Activated CD4-positive, alpha-beta T cell treated with anti-CD3 and anti-CD28 coated beads for 48 hours (primary cell): ENCODE measurements around the gene SLC2A1.
A peak's percentile ranks its signal among the peaks of the same experiment; 100 is the strongest.

Experiments
- DNase-seq: peaks from one replicate; pipeline ENCODE4 v3.0.0-alpha.2; 2020

SLC2A1 gene

DNA sequence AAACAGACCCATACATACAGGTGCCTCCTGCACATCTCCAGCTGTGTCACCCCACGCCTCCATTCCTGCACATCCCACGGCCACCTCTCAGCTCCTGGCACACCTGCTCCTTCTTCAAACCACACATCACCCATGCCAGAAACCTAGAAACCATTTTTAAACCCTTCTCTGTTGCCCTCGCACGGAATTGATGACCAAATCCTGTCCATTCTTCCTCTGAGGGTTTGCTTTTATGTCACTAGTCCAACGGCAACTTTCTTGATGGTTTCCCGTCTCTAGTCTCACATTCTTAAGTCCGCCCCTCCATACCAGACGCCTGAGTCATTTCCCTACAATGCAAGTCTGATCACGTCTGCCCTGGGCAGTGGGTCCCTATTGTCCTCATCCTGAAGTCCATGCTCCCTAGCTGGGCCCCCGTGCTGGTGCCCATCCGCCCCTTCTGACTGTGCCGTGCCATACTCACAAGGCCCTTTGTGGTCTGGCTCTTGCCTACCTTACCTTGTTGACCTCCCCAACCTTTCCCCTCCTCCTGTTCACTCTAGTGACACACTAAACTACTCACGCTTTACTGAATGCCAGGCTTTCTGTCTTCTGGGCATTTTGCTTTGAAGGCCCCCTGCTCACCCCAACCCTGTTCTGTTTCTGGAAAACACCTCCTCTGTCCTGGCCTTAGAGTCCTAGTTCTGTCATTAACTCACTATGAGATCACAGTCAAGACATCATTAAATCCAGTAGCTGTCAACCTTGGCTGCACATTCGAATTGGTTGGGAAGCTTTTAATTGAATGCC lies 17.6 kb downstream of the SLC2A1 start:
- DNase-seq, result no peak

DNA sequence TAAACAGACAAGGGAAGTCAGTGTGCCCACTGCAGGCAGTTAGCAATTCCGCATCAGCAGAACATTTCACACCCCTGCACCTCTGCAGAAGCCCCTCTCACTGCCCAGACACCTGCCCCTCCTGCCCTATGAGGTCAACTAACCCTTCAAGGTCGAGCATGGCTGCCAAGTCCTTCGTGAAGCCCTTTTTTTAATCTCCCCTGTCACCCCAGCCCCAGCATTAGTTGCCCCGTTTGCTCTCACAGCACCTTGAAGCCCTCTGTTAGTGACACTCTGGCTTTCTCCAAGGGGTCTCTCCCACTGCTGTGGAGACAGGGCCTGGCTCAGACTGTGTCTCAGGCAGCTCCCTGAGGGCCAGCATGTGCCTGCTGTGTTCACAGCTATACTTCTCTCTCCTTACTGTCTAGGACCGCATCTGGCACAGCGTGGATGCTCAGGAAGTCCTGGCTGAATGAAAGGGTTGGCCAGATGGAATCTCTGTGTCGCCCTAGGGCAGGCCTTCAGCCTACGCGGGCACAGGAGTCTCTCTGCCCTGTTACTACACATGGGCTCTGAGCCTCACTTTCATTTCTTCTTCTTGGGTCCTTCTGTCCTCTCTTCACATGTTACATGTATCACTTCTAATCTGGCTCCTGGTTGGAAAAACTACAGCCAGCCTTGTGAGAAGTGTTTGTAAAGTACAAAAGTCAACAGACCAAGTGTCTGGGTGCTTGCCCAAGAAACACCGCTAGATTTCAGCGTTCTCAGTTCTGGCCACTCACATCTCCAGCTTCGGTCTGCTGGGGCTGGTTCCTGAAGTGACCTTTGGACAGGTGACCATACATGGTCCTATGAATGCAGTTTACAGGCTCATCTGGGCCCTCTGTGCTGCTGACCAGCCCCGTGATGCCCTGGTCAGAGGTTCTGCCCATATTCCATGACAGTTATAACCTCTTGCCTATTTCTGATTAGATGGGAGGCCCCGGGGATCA lies 19.7 kb downstream of the SLC2A1 start:
- no peak for DNase-seq

DNA sequence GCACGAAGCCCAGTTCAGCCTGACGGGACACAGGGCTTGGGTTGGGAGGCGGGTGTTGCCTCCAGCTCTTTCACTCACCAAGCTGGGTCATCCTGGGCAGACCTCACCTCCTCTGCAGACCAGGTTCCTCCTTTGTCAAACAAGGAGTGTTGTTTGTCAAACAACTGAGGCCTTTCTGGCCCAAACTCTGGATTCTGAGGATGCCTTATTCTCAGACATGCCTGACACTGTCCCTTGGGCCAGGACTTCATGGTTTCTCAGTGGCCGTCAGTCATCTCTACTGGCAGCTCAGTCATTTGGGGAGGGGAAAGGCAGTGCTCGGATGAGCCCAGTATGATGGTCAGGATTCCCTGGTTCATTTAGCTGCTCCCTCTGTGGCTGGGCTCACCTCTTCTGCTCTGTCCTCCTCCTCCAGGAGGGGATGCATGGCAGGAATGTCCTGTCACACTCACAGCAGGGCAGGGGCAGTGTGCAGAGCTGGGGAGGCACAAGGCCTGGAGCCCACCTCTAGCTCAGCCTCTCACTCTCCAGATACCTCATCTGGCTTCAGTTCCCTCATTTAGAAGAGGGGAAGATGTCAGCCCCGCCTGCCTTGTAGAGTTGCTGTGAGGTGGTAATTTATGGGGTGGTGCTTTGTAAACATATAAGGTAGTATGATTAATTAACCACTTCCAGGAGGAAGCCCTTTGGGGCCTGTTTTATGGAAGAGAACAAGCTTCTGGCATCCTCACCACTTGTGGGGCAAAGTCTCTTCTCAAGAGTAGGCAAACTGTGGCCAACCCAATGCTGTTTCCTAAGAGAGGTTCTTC lies 20.6 kb downstream of the SLC2A1 start:
- no peak for DNase-seq

DNA sequence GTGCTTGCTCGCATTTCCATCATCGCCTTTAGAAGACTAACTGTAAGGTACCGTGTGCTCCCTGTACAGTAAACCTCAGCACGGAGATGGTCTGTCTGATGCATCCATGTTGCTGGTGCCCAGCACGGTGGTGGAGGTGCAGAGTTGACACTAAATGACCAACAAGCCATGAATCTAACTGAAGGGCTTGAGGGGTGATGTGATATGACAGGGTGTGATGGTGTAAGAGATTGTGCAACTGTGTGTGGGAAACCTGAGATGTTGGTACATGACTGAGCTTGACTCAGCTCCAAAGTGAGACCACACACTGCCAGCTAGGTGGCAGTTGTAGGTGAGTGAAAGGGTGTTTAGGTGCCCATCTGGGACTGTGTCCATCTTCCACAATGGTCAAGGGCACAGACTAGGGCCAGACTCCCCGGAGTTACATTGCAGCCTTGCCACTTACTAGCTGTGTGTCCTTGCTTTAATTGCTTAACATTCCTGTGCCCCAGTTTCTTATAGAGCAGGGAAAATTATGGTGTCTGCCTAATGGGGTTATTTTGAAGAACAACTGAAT lies 21.4 kb downstream of the SLC2A1 start:
- peak; percentile 35 for DNase-seq

DNA sequence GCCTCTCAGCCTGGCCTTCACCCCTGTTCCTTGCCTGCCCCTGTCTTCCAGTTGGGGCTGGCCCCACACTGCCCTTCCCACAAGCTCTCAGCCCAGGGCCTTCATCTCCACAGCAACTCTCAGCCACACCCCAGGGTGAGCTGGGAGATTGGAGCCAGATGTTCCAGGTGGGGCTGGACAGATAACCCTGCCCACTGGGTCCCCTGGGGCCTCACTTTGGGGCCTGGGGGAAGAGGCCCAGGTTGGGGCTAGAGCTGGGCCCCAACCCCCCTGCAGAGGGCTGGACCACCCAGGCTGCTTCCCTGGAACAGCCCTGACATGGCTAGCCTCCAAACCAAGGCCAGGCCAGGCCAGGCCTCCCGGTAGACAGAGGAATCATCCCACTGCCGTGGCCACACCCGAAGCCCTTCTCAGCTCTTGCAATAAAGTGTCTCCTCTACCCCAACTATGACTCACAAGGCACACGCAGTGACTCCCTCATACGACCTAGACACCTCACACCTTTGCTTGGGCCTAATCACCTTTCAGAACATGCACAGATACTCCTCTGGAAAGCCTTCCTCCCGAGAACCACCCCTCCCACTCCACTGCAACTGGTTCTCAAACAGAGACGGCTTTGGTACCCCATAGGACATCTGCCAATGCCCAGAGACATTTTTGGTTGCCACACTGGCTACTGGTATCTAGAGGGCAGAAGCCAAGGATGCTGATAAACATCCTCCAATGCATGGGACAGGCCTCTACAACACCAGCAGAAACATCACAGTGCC lies 22.2 kb downstream of the SLC2A1 start:
- peak; percentile 50 for DNase-seq

DNA sequence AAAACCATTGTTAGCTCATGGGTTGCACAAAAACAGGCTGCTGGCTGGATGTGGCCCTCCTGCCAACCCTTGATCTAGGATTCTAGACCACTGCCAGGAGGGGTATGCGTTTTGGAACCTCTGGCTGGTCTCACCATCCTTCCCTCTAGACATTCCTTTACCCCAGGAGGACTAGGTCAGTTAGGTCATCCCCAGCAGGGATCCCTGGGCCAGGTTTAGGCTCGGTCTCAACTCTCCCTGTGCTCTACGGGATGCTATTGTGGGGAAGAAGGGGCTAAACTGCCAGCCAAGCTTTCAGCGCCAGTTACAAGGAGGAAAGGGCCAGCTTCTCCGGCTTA lies 22.7 kb downstream of the SLC2A1 start:
- no peak for DNase-seq

DNA sequence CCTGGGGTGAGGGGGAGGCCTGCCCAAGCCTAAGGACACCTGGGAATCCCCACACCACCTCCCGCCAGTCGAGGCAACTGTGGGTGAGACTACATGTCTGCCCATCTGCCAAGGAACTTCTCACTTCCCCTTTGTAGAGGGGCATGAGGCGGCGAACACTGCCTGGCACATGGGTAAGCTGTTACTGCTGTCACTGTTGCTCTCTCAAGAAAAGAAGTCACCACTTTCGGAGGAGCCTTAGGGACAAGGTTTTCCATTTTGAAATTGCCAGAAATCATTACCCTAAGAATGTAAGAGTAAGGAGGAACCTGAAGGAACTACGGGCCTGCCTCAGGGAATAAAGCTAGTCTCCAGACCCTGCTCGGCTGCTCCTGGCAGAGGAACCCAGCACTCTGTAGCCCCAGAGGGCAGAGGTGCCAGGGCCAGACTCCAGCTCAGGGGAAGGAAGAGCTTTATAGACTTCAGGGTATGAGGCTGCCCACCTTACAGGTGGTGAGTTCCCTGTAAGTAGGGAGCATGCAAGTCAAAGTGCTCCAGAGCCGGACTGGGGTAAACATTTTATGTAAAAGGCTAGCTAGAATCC lies 23.3 kb downstream of the SLC2A1 start:
- DNase-seq, result peak; percentile 1

DNA sequence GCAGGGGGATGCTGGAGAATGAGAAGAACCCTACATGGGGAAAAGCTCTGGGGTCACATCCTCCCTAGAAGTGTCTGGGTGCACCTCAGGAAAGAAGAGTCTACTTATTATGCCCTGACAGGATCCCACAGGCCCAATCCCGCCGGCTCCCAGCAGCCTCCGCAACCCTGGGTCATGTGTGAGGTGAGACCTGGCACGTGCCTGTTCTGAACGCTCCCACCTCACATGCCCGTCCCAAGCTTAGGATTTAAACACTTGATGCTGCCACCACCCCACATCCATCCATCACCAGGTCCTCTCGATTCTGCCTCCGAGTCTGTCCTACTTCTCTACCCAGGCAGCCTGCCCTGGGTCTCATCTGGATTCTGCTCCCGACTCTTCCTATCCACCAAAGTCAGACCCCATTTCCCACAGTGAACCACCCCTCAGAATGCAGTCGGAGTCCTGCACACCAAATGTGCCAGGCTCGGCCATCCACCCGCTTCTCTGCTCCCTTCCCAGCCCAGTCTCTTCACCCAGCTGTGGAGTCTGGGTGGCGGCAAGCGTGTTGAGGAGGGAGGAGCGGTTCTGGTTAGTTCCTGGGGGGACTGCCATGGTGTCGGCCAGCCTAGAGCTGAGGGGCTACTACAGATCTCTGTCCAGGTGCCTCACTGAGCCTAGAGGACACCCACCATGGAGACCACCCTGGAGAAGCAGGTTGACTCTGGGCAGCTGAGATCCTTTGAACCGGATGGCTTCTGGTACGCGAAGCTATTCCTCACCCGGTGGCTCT lies 23.9 kb downstream of the SLC2A1 start:
- peak; percentile 2 for DNase-seq

DNA sequence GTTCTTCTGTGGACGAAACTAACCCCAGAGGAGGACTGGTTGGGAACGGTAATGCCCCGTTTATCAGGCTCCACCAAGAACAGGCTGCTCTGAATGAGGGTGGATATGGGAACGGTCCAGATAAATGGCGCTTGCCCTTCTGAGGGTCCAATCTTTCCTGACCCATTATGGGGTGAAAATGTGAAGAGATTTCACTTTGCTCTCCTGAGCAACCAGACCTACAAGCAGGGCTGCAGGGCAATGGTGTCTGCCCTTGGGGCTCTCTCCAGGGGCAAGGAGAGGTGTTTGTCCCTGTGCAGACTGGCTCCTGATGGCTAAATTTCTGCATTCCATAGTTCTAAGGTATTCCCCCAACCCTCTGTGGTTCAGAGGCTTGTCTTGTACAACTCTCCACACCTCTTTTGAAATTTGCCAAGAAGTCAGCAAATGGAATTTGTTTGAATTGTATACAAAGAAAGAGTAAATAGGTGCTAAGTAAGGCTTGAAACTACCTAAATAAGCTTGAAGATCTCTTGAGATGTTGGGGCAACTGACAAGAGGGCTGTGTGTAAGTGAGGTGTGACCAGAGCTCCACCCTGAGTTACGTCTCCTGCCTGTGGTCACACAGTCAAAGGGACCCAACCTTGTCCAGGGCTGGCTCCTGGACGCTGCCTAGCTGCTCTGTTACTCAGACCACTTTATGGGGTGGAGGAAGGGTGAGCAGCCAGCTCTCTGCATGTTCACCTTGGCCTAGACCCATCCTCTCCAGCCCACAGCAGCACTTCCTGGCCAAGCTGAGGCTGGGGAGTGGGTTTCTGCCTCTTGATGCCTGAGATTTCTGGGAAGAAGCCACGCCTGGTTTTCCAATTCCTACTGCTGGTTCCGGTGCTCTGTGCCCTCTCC lies 24.8 kb downstream of the SLC2A1 start:
- DNase-seq, result peak; percentile 1

DNA sequence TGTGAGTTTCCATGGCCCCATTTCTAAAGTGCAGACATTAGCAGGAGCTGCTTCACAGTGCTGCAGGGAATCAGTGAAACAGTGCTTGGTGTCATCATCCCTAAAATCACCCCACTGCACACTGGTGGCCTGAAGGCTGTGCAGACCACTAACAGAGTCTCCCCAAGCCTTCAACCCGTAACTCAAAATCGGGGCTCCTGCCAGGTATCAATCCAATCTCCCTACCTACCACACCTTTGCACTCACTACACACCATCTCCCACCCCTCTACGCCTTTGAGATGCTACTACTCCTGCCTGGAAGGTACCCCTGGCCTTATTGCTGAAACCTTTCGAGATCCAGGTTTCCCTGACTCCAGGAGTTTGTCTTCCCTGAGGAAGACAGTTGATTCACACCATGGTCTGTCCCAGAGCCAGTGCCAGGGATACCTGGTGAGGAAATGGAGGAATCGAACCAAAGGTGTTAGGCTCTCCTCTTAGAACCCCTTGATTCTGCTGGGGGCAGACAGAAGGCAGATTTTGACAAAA lies 25.5 kb downstream of the SLC2A1 start:
- peak; percentile 1 for DNase-seq

DNA sequence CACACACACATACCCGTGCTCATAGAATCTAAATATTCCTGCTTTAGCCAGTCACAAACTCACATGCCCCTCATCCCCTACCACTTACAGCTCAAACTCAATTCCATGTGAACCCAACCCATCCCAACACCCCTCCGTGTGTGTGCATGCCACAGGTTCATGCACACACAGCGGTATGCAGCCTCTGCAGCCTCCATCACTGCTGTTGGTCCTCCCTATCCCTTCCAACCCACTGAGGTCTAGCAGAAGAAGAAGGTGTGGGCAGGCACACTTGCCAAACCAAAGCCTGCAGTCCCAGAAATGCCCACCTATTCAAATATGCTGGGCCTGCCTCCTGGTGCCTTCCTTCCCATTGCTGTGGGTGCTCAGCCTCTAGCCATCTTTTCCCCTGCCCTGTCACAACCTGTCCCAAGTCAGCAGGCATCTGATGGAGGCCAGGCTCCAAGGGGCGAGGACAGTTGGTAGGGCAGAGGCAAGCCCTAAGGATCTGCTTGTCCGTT lies 26.2 kb downstream of the SLC2A1 start:
- no peak for DNase-seq

DNA sequence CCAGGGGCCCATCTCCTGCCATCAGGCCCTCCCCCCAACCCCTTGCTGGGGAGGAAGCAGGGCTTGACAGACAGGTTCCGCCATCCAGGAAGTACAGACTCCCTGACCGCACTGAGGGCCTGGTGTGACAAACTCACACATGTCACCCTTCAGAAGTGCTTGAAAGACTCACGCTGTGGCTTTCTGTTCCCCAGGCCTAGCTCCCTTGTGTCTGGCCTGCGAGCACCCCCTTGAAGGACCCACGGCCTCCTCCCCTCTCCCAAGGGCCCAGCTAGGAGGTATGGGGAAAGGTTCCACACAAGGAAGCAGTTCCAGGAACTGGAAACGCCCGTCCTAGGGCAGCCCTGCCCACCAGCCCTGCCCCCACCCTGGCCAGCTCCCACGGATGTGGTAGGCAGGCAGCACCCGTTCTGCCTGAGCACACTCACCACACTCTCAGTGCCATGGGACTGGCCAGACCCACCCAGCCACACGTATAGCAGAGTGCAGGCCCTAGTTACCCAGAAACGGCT lies 26.7 kb downstream of the SLC2A1 start:
- peak; percentile 80 for DNase-seq

DNA sequence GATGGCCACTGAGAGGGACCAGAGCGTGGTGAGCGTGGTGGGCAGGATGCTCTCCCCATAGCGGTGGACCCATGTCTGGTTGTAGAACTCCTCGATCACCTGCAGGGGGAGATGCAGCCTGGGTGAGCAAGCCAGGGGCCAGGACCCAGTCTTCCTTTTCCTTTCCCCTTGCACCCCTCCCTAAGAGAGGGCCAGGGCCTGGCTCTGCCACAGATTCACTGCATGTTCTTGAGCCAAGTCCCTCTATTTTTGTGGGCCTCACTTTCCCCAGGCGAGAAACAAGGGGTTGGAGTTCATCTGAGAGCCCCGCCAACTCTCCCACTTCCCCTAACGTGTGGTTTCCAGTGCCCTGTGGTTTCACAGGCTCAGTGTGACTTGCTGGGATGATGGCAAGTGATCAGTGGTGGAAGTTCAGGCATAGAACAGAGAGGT lies 27.5 kb downstream of the SLC2A1 start:
- DNase-seq, result peak; percentile 60

DNA sequence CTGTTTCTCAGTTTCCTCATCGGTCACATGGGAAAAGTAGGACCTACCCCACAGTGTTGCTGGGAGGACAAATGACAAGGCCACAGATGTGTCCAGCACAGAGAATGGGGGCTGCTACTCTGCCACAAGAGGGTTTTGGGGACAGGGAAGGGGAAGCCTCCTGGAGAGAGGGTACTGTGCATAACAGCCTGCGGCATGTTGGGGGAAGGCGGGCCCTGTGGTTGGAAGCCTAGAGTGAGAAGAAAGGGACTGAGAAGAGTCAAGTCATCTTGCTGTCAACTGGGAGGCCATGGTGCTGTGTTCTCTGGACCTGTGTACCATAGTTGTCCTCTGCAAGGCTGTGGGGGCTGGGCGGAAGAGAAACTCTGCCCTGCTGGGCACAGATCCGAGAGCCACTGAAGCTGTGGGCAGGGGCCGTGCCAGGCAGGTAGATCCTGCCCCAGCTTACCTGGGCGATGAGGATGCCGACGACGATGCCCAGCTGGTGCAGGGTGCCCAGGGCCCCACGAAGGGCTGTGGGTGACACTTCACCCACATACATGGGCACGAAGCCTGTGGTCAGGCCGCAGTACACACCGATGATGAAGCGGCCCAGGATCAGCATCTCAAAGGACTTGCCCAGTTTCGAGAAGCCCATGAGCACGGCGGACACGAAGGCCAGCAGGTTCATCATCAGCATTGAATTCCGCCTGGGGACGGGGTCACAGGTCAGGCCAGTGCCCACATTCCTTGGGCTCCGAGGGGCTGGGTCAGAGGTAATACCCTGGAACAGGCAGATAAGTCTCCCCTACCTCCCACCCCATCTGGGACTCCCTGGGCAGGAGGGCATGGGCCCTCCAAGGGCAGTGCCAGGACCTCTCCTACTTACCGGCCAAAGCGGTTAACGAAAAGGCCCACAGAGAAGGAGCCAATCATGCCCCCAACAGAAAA lies 28.2 kb downstream of the SLC2A1 start:
- no peak for DNase-seq

DNA sequence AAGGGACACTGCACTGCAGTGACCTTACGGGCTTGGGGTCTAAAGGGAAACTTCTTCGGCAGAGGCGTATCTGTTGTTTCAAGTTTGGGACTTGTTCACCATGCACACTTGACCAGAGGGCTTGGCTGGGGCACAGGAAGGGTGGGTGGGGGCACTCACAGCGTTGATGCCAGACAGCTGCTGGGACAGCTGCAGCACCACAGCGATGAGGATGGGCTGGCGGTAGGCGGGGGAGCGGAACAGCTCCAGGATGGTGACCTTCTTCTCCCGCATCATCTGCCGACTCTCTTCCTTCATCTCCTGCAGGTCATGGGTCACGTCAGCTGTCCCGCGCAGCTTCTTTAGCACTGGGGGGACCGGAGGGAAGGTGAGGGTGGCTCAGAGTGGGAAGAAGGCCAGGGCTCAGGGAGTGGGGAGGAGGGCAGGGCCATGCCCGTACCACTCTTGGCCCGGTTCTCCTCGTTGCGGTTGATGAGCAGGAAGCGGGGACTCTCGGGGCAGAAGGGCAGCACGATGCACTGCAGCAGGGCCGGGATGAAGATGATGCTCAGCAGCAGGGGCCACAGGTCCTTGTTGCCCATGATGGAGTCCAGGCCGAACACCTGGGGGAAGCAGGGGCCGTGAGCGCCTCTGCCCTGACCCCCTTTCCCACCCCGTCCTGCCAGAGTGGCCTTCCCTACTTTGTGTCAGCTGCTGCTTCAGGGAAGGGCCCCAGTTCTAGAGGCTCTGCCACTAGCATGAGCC lies 29.1 kb downstream of the SLC2A1 start:
- no peak for DNase-seq

DNA sequence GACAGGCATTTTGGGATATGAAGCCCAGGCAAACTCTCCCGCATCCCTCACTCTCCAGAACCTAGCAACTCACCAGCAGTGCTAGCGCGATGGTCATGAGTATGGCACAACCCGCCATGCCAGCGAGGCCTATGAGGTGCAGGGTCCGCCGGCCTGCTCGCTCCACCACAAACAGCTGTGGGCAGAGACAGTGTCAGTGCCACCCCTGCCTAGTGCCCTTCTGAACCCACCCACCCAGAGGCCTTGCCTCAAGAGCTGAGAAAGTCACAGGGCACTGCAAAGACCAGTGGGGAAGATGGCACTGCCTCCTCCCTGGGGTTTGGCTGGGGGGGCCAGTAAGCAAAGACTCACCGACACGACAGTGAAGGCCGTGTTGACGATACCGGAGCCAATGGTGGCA lies 29.8 kb downstream of the SLC2A1 start:
- no peak for DNase-seq

DNA sequence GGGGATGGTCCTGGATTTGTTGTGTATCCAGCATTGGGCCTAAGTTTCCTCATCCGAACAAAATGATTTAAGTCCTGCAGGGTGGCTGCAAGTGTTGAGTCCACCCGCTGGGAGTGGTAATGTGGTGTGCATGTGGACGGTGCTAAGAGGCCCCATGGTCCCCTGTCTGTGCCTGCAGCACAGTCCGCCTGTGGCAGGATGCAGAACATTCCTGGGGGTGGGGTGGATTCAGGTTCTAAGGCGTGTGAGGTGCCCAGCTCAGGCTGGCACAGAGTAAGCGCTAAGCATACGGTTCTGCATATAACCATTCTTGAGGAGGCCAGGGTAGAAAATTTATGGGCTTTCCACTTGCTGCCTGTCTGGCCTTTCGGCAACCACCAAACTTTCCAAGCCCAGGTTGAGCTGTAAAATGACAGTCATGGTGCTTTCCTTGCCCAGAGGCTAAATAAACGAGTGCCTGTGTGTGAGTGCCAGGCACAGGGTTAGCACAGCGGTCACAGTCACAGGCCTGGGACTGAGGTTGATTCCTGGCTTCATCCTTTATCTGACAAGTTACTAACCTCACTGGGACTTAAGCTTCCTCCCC lies 30.7 kb downstream of the SLC2A1 start:
- no peak for DNase-seq
